Breast epithelium (tissue), 4 donors: Measurements from ENCODE around the gene SLC27A4. TPM values are rescaled to one million over a fixed set of nuclear protein-coding genes. Genes with fewer than 3 reads are reported as not detected.

ENCODE experiments used
- DNase-seq, 2 donors: peaks; one replicate each; pipeline ENCODE4 v3.0.0-alpha.2; 2019; ENCODE audit warnings: low spot score in 2 of 2
- H3K27ac ChIP-seq, 2 donors: fragments of 200-600 bp; sonication (generic) in 1 of 2; one replicate each; pipeline ENCODE4 v1.5.1; 2016 to 2019; ENCODE audit warnings: mild to moderate bottlenecking in 1 of 2
- H3K27me3 ChIP-seq, 2 donors: fragments of 200-600 bp; sonication (generic) in 1 of 2; one replicate each; pipeline versions ENCODE4 v1.5.1 to v1.6.0; 2017 to 2019; ENCODE audit warnings: control low read depth in 1 of 2, mild to moderate bottlenecking in 1 of 2
- H3K36me3 ChIP-seq: fragments of 200-600 bp; one replicate; pipeline ENCODE4 v1.5.1; 2019
- H3K4me1 ChIP-seq, 2 donors: fragments of 200-600 bp; sonication (generic); one replicate each; pipeline ENCODE4 v1.5.1; 2016 to 2019; ENCODE audit warnings: control low read depth in 1 of 2
- H3K4me3 ChIP-seq, 3 donors: fragments of 200-600 bp; sonication (generic); 1 replicate in 2 of 3; 2 replicates in 1 of 3; pipeline ENCODE4 v1.5.1; 2016 to 2019; ENCODE audit warnings: mild to moderate bottlenecking in 3 of 3, moderate library complexity in 2 of 3
- H3K9me3 ChIP-seq, 2 donors: fragments of 200-600 bp; sonication (generic) in 1 of 2; one replicate each; pipeline ENCODE4 v1.5.1; 2016 to 2019; ENCODE audit warnings: control low read depth in 1 of 2
- CTCF ChIP-seq, 3 donors: fragments of 450-650 bp; IDR thresholded peaks; one replicate each; pipeline ENCODE4 v1.5.1; 2016 to 2017; ENCODE audit warnings: antibody characterized with exemption in 3 of 3, mild to moderate bottlenecking in 3 of 3, moderate library complexity in 3 of 3
- POLR2A ChIP-seq: fragments of 450-650 bp; IDR thresholded peaks from one replicate; pipeline ENCODE4 v1.6.1; 2016; ENCODE audit warnings: antibody characterized with exemption, mild to moderate bottlenecking, moderate library complexity
- POLR2AphosphoS5 ChIP-seq, 3 donors: sonication (generic); formaldehyde crosslinking; IDR thresholded peaks; one replicate each; pipeline ENCODE4 v1.6.1; 2017; ENCODE audit warnings: antibody characterized with exemption in 3 of 3
- intact Hi-C: fragments of 100-400 bp; cut with DNase I; formaldehyde crosslinking; loops from one replicate; pipeline ENCODE4 v1.15.1; 2023; ENCODE audit warnings: low total_unique reads
- total RNA-seq, 3 donors: library from RNA; depleted of rRNA; stranded (reverse); fragments of >200 nt; gene quantifications; one replicate each; pipeline ENCODE4 v1.1.0, GENCODE V29; 2016

Gene SLC27A4
- total RNA-seq, 3 donors from 2014 or later: 11.3 to 18.7 (median 15.8) TPM

GRCh38 chr9:128392302-128393144 is 52.2 kb downstream of the SLC27A4 start:
- no peaks in the 10 kb centered on the region for H3K4me1 ChIP-seq
- TF ChIP-seq POLR2AphosphoS5 (IDR thresholded peaks at IDR 0.05) (no peak), POLR2A (no peak), CTCF (IDR thresholded peaks at IDR 0.05) (no peak)
- H3K27ac ChIP-seq: no peak overlapping the region
- H3K4me3 ChIP-seq: no peak overlapping the region
- no peaks in the 10 kb centered on the region for H3K27me3 ChIP-seq
- H3K36me3 ChIP-seq: peaks cover 6% of the 10 kb centered on the region
- no peak for DNase-seq
- intact Hi-C loops: no loop called here
- H3K9me3 ChIP-seq: no peaks in the 10 kb centered on the region

GRCh38 chr9:128393145-128393775 is 52.9 kb downstream of the SLC27A4 start:
- H3K4me1 ChIP-seq: no peaks in the 10 kb centered on the region
- H3K27me3 ChIP-seq: no peaks in the 10 kb centered on the region
- peaks cover 6% of the 10 kb centered on the region for H3K36me3 ChIP-seq
- TF ChIP-seq POLR2AphosphoS5 (IDR thresholded peaks at IDR 0.05) (no peak), CTCF (IDR thresholded peaks at IDR 0.05) (no peak), POLR2A (no peak)
- H3K9me3 ChIP-seq: no peaks in the 10 kb centered on the region
- H3K27ac ChIP-seq: no peak overlapping the region
- no peak for DNase-seq
- intact Hi-C loops: no loop called here
- no peak overlapping the region for H3K4me3 ChIP-seq

GRCh38 chr9:128393970-128394369 is 53.6 kb downstream of the SLC27A4 start:
- intact Hi-C loops: no loop called here
- Histone ChIP-seq H3K36me3 (peaks cover 6% of the 10 kb centered on the region), H3K27me3 (no peaks in the 10 kb centered on the region), H3K4me1 (no peaks in the 10 kb centered on the region), H3K9me3 (no peaks in the 10 kb centered on the region), H3K27ac (no peak overlapping the region), H3K4me3 (no peak overlapping the region)
- DNase-seq: no peak
- TF ChIP-seq CTCF (IDR thresholded peaks at IDR 0.05) (no peak), POLR2A (no peak), POLR2AphosphoS5 (IDR thresholded peaks at IDR 0.05) (no peak)

- no peaks in the 10 kb centered on the region for H3K4me1 ChIP-seq
- DNase-seq: no peak
- no peak overlapping the region for H3K27ac ChIP-seq
- H3K9me3 ChIP-seq: no peaks in the 10 kb centered on the region
- H3K4me3 ChIP-seq: no peak overlapping the region
- H3K36me3 ChIP-seq: peaks cover 6% of the 10 kb centered on the region
- intact Hi-C loops: no loop called here
- H3K27me3 ChIP-seq: no peaks in the 10 kb centered on the region
- no peak for TF ChIP-seq CTCF (IDR thresholded peaks at IDR 0.05)
- TF ChIP-seq POLR2AphosphoS5 (IDR thresholded peaks at IDR 0.05): no peak
- TF ChIP-seq POLR2A: no peak
Measured at GRCh38 chr9:128394379-128395168, 54.2 kb downstream of the SLC27A4 start.
